ENCODE measurements around the gene PDE4C.
"Not testable (repeated sequence)": the region's sequence is repeated elsewhere in the genome, so short reads cannot be mapped to it uniquely, and the experiment has no call there.

Gene PDE4C

DNA sequence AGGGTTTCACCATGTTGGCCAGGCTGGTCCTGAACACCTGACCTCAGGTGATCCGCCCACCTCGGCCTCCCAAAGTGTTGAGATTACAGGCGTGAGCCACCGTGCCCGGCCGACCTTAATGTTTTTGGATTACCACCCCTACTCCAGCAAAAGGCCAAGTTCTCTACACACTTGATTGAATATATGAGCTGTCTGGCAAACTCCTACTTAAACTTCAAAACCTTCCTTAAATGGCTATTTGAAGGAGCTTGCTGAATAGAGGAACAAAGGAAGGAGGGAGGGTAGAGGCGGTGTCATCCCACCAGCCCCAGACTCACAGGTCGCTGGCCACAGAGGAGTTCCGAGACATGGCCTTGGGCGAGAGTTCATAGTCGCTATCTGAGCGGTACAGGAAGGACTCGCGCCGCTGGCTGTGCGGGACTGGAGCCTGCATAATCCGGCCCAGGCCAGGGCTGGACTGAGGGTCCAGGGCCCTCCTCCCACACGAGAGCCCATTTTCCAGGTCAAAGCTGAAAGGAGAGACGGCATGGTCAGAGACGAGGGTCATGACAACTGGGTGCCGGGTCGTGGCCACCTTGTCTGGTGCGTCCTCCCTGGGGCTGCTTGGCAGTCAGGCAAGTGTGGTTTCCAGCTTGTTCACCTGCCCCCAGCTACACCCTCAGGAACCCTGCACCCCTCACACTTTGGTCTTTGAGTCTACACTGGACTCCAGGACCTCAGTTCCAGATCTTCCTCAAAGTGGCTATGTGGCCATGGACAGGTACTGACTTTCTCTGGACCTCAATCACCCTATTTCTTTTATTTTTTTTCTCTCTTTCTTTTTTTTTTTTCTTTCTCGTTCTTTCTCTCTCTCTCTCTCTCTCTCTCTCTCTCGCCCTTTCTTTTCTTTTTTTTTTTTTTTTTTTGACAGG is 4.2 kb downstream of the PDE4C start:
- DNase-seq, result no peak

GRCh38 chr19:18220632-18221275 is 5.5 kb downstream of the PDE4C start:
- no peak for DNase-seq

DNA sequence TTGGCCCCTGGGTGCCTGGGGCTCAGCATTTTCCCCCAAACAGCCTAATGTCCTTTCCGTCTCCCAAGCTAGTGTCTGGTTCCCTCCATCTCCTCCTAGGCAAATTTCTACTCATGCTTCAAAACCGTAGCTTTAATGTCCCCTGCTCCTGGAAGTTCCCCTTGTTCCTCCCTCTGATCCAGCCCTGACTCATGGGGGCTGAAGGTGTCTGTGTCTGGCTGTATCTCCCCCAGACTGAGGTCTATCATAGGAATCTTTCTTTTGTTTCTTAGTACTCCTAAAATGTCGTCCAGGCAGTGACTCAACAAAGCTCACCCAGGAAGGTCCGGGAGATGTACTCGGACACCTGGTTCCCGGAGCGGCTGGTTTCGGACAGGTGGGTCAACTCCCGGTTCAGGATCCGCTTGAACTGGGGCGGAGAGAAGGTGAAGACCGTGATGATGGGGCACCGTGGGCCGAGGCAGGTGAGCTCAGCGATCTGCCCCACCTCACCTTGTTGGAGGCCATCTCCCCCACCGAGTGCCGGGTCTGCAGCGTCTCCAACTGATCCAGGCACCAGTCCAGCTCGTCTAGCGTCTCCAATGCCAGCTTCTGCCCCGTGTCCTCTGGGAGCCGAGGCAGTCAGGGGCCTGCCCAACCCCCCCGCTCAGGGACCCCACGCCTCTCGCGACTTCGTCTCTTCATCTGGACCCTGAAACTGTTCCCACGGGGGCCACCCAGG is 6.2 kb downstream of the PDE4C start:
- DNase-seq, result no peak

GRCh38 chr19:18218600-18218999 is 7.6 kb downstream of the PDE4C start:
- DNase-seq, result no peak

- no peak for DNase-seq
Measured at GRCh38 chr19:18218159-18218558, 8.1 kb downstream of the PDE4C start.

GRCh38 chr19:18216789-18217188 is 9.4 kb downstream of the PDE4C start:
- no peak for DNase-seq

- DNase-seq, result no peak
Measured at GRCh38 chr19:18214779-18215433, 11.3 kb downstream of the PDE4C start.

DNA sequence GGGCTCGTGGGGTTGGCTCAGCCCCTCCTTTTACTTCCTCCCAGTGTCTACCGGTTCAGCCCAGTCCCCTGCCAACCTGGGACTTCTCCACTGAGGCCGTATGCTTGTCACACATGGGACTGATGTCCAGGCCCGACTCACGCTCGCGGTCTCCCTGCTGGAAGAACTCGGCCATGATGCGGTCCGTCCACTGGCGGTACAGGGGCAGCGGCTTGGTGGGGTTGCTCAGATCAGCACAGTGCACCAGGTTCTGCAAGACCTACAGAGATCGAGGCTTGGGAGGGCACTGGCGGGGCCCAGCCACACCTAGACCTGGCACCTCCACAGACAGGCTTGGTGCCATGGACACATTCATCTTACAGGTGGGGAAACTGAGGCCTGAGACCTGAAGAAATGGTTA is 14.6 kb downstream of the PDE4C start:
- no peak for DNase-seq

DNA sequence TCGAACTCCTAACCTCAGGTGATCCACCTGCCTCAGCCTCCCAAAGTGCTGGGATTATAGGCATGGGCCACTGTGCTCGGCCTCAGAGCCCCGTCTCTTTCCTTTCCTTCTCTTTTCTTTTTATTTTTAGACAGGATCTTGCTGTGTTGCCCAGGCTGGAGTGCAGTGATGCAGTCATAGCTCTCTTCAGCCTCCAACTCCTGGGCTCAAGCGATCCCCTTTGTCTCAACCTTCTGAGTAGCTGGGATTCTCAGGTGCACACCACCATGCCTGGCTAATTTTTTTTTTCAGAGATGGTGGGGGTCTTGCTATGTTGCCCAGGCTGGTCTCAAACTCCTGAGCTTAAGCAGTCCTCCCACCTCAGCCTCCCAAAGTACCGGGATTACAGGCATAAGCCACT is 16.3 kb downstream of the PDE4C start:
- DNase-seq, result not testable (repeated sequence)

DNA sequence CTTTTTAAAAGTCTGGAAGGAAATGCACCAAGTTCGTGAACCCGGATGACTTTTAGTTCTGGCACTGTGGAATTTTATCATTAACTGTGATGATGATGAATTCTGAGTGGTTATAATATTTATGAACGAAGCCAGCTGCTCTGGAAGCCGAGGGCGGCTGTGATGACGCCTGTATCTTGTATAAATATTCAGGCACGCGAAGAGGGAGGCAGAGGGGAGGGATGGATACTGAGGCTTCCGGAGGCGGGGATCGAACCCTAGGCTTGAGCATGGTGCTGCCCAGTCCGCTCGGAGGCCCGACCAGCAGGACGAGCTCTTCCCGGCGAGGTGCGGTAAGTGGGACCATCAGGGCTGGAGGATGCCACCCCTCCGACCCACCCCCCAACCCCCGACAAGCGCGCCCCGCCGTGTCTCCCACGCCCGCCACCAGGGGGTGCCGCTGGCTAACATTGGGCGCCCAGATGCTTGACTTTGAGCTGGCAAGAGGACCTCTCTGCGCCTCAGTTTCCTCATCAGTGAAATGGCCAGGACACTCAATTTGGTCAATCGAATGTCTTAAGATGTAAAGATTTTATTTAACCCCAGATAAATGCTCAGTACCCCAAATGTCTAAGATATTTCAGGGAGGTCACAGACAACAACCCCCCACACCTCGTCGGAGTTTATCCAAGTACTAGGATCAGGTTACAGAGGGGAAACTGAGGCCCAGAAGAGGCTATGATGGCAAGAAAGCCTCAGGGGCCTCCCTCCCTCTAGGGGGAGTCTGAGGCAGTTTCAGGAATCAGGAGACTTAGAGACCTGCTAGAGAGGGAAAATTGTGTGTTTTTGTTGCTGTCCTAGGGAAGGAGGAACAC is 17.9 kb downstream of the PDE4C start:
- peak in 1 of 2 donors; percentile 55 for DNase-seq

DNA sequence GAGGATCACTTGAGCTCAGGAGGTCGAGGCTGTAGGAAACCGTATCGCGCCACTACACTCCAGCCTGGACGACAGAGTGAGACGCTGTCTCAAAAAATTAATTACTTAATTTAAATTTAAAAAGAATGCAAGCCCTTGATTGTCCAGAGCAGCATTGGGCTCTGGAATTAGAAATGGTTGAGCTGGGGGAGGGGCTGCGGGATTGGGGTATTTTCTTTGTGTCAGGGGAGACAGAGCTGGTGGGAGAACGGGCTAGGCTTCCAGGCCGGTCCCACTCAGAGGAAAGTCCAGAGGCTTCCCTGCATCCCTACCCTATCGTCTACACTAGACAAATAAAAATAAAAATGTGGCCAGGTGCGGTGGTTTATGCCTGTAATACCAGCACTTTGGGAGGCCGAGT is 20.2 kb downstream of the PDE4C start:
- no peak for DNase-seq

GRCh38 chr19:18205200-18205892 is 20.9 kb downstream of the PDE4C start:
- peak in 1 of 2 donors; percentile 13 for DNase-seq

DNA sequence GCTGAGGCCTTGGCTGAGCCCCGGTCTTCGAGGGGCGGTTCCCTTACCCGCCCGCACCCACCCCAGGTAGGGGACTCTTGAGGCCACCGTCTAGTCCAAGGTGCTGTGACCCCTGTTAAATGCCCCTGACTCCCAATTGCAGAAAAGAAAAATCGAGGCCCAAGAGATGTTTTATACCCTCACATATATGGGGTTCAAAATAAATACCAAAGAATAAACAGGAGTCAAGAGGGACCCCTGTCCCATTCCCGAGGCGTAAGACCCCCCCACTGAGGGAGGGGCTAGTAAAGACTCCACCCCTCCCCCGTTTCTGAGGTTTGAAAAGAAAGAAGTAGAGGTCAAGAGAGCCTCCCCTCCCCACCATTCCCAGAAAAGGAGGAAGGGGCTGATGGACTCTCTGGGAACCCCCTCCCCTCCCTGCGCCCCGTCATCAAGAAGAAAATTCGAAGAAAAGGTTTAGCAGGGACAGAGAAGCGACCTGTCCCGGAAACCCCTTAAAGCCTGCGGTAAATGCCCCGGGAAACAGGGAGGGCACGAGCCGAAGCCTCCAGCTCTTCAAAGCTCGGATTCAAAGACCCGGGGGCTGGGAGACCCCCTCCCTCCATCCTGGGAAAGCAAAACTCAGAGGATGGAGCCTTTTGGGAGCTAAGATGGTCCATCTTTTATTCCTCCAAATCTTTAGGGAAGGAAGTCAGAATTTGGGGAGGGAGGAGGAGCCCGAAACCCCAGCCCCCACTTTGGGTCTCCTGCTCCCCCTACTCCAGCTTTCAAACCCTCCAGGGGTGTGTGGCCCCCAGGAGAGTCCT is 21.6 kb downstream of the PDE4C start:
- no peak for DNase-seq

DNA sequence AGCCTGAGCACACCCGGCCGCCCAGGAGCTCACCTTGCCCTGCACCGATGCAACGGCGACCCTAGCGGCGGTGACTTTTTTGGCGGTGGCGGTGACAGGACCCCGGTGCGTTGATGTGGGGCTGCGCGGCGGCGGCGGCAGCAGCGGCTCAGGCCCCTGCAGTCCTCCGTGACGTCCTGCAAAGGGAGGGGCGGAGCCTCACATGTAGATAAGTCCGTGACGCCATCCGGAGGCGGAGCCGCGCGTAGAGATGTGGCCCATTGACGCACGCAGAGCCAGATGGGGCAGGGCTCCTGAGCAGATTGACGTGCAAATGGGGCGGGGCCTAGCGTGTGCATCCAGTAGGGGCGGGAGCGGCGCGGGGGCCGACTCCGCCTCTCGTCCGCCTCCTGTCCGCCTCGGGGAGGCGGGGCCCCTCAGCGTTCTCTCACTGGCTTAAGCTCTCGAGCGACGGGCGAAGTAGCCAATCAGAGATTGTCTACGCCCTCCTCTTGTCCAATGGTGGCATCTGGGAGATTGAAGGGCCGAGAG is 22.3 kb downstream of the PDE4C start, which contains the start of gene RAB3A:
RAB3A (minus strand) TSS at position 180 of the 531 bp plus-strand sequence. CDS start 1,302 bp downstream, outside the sequence.
- peak; percentile 100 for DNase-seq

DNA sequence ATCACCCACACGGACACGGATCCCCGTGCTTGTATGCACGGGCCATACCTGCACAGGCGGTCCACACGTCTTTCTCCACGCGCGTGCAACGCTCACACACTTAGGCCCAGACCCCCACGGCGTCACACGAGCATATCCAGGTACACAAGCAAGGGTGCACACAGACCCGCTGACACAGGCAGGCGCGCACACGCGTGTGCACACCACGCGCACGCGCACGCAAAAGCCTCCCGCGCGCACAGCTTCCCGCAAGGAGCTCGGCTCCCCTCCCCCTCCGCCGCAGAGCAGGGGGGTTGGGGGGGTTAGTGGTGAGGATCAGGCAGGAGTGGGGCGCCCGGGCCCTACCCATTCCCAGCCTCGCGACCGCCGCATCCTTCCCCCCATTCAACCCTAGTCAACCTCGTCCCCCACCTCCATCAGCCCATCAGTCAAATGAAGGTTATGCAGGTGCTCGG is 22.8 kb downstream of the PDE4C start:
- DNase-seq, result no peak

DNA sequence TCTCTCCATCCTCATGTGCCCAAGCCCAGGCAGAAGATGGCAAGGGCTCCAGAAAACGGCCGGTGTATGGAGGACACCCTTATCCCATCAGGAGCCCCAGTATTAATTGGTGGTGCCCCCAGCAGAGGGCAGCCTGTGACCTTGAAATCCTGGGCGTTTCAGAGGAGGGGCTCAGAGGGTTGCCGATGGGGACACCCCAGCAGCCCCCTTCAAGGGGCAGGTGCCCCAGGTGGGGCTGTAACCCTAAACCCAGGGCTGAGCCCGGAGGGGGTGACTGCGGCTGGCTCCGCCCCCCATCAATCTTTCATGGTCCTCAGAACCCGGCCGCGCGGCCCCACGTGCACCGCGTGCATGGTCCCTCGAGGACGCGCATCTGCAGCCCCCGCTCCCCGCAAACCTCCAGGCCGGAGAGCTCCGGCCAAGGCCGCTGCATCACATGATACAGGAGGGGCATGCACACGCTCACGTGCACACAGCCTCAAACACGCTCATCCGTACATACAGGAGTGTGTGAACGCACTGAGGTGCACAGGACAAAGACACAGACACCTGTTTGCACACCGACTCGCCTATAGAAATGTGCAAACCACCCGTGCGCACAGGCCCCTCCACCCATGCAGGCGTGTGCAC is 23.3 kb downstream of the PDE4C start:
- DNase-seq, result no peak

GRCh38 chr19:18202397-18202777 is 23.9 kb downstream of the PDE4C start:
- DNase-seq, result peak in 1 of 2 donors; percentile 23

DNA sequence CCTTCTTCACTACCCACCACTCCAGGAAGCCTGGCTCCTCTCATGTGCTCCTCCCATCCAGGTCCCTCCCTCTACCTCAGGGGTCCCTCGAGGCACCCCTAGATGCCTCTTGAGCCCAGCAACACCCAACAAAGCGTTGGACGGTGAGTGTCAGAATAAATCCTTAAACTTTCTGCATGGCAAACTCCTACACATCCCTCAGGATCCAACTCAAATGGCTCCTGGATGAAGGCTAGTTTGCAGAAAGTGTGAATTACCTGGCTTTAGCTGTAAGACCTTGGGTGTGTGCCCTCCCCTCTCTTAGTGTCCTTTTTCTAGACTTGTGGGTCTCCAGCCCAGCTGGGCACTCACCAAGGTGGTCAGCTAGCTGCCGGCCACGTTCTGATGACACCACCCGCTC is 27.9 kb downstream of the PDE4C start:
- DNase-seq, result no peak

- DNase-seq, result no peak
Measured at GRCh38 chr19:18197941-18198340, 28.3 kb downstream of the PDE4C start.

GRCh38 chr19:18197306-18197705 is 28.9 kb downstream of the PDE4C start:
- no peak for DNase-seq
